SK-N-DZ (cell line): Measurements from ENCODE around the gene SLC9A8.

Experiments used
- small RNA-seq, 2 experiments: library from RNA; depleted of rRNA; stranded (forward); fragments of <200 nt; gene quantifications; one replicate each; pipeline ENCODE3, GENCODE V24; 2014

The SLC9A8 gene

Small RNA genes within 50 kb of the gene (small RNA-seq; reads per million reads assigned to genes)
- gene RF00017 (0 reads per million in 2 experiments), gene RF00019 (0 reads per million in 2 experiments), gene RNU6-919P (0 reads per million in 2 experiments)
